ENCODE results near the gene PDZD8.

GRCh38 chr10:117355072-117355471 lies 20.2 kb downstream of the PDZD8 start:
- TF ChIP-seq CTCF (IDR thresholded peaks at IDR 0.05) (no peak), POLR2A (IDR thresholded peaks at IDR 0.05) (no peak)

All from right lobe of liver (tissue), 4 donors.